PC-3 (cell line): Measurements from ENCODE around the gene UGT1A3.

Experiments
- EZH2 ChIP-seq: fragments of 300-600 bp; sonication (generic); IDR thresholded peaks from one replicate; pipeline ENCODE4 v1.6.1; 2017; ENCODE audit warnings: antibody characterized with exemption, mild to moderate bottlenecking, low read length; ENCODE audit not compliant: unreplicated experiment
- TF ChIP-seq, protein P1 (sequence below): fragments of 300-600 bp; sonication (generic); conservative IDR thresholded peaks from 2 replicates; pipeline ENCODE4 v1.5.1; 2017; ENCODE audit warnings: antibody characterized with exemption, low read depth, mild to moderate bottlenecking, low read length

- no peak for TF ChIP-seq EZH2
- TF ChIP-seq, protein P1, sequence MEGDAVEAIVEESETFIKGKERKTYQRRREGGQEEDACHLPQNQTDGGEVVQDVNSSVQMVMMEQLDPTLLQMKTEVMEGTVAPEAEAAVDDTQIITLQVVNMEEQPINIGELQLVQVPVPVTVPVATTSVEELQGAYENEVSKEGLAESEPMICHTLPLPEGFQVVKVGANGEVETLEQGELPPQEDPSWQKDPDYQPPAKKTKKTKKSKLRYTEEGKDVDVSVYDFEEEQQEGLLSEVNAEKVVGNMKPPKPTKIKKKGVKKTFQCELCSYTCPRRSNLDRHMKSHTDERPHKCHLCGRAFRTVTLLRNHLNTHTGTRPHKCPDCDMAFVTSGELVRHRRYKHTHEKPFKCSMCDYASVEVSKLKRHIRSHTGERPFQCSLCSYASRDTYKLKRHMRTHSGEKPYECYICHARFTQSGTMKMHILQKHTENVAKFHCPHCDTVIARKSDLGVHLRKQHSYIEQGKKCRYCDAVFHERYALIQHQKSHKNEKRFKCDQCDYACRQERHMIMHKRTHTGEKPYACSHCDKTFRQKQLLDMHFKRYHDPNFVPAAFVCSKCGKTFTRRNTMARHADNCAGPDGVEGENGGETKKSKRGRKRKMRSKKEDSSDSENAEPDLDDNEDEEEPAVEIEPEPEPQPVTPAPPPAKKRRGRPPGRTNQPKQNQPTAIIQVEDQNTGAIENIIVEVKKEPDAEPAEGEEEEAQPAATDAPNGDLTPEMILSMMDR: peak; percentile 92
Measured at GRCh38 chr2:233711312-233712008, 17.4 kb upstream of the UGT1A3 start.
